ENCODE measurements around the gene TRIM32. TPM values are rescaled to one million over a fixed set of nuclear protein-coding genes. Genes with fewer than 3 reads are reported as not detected.

The TRIM32 gene
- total RNA-seq, 6 donors from 2014 or later, result 9.0 to 22.6 (median 12.8) TPM

DNA sequence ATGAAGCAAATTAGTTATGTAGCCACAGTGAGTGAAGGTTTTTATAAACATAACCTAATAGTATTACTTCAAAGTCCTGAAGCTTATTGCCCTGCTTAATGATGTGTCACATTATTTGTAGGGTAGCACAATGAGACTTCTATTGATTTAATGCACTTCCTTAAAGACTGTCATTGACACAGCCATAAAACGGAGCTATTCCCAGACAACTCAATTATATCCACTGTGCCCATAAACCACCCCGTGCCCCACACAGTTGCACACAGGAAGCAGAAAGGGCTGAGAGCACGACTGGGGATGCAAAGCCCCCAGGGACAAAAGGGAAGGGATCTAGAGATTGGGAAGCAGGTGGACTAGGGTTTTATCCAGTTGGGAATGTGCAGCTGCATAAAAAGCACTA is 37.0 kb downstream of the TRIM32 start:
- H3K4me1 ChIP-seq, result no peaks in the 10 kb centered on the region
- no peak overlapping the region for H3K4me3 ChIP-seq
- H3K27me3 ChIP-seq, result no peaks in the 10 kb centered on the region
- no peaks in the 10 kb centered on the region for H3K9me3 ChIP-seq
- DNase-seq (no peak), ATAC-seq (ENCODE audit: low FRiP score in 2 of 2) (no peak)
- H3K36me3 ChIP-seq, result no peaks in the 10 kb centered on the region
- 33 to 53% methylated on average over 3 of the region's 3 CpGs for WGBS, 2 donors
- TF ChIP-seq EP300 (IDR thresholded peaks at IDR 0.05) (no peak), POLR2A (IDR thresholded peaks at IDR 0.05) (no peak), POLR2AphosphoS5 (IDR thresholded peaks at IDR 0.05) (no peak)
- TF ChIP-seq, protein P1, sequence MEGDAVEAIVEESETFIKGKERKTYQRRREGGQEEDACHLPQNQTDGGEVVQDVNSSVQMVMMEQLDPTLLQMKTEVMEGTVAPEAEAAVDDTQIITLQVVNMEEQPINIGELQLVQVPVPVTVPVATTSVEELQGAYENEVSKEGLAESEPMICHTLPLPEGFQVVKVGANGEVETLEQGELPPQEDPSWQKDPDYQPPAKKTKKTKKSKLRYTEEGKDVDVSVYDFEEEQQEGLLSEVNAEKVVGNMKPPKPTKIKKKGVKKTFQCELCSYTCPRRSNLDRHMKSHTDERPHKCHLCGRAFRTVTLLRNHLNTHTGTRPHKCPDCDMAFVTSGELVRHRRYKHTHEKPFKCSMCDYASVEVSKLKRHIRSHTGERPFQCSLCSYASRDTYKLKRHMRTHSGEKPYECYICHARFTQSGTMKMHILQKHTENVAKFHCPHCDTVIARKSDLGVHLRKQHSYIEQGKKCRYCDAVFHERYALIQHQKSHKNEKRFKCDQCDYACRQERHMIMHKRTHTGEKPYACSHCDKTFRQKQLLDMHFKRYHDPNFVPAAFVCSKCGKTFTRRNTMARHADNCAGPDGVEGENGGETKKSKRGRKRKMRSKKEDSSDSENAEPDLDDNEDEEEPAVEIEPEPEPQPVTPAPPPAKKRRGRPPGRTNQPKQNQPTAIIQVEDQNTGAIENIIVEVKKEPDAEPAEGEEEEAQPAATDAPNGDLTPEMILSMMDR (IDR thresholded peaks at IDR 0.05), result no peak
- H3K27ac ChIP-seq, result no peak overlapping the region

DNA sequence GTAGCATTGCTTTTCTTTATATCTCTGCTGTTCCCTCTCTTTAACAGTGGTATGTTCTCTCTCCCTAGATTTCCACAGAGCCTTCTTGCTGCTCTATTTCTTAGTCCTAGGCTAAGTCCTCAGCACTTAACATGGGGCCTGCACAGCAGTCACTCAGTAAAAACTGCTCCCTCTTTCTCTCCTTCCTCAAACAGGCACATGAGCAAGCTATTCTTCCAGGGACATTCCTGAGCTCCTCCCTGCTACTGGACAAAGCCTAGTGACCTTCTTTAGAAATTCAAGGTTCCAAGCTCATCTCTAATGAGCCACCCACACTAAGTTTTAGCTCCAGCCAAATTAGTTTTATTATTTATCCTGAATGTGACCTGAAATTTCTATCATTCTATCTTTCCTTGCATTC is 39.5 kb downstream of the TRIM32 start:
- Histone ChIP-seq H3K4me3 (no peak overlapping the region), H3K27ac (no peak overlapping the region), H3K27me3 (no peaks in the 10 kb centered on the region), H3K36me3 (no peaks in the 10 kb centered on the region), H3K4me1 (no peaks in the 10 kb centered on the region), H3K9me3 (no peaks in the 10 kb centered on the region)
- no peak for TF ChIP-seq POLR2AphosphoS5 (IDR thresholded peaks at IDR 0.05)
- no peak for TF ChIP-seq EP300 (IDR thresholded peaks at IDR 0.05)
- no peak for TF ChIP-seq POLR2A (IDR thresholded peaks at IDR 0.05)
- TF ChIP-seq, protein P1 (IDR thresholded peaks at IDR 0.05), result no peak
- no peak for ATAC-seq (ENCODE audit: low FRiP score in 2 of 2)
- no peak for DNase-seq

DNA sequence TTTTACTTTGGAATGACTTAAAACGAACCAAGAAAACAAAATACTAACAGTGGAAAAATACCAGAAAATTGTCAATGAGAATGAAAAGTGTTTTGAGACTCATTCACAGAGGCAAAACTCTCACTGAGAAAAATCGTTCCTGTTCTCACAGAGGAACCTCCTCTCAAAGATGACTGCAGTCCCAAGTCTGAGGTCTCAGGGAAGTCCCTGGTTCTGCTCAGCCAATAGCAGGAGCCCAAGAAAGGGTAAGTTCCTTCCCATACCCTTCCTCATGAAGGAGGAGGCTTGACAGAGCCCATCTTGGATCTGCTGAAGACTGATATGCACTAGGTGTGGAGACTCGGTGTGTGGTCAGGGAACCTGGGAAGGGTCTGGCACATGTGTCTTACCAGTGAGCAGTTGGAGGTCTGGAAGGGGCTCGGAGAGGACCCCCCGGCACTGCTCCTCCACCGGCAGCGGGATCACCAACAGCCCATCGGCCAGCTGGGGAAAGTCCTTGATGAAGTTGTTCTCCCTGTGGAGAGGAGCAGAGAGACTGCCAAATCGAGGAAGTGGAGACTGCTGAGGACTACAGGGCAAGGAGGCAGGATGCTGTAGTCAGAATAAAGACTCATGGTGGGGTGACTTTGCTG is 46.0 kb downstream of the TRIM32 start:
- Histone ChIP-seq H3K4me3 (no peak overlapping the region), H3K27me3 (no peaks in the 10 kb centered on the region), H3K4me1 (peaks cover 0 to 5% (median 0%) of the 10 kb centered on the region in 4 donors), H3K36me3 (no peaks in the 10 kb centered on the region), H3K9me3 (no peaks in the 10 kb centered on the region), H3K27ac (no peak overlapping the region)
- TF ChIP-seq POLR2AphosphoS5 (IDR thresholded peaks at IDR 0.05), result no peak
- TF ChIP-seq, protein P1 (IDR thresholded peaks at IDR 0.05), result no peak
- WGBS, 2 donors, result 71 to 74% methylated on average over 9 of the region's 9 CpGs
- peak in 1 of 2 donors; percentile 9 for ATAC-seq (ENCODE audit: low FRiP score in 2 of 2)
- DNase-seq, result peak in 1 of 2 donors; percentile 35

DNA sequence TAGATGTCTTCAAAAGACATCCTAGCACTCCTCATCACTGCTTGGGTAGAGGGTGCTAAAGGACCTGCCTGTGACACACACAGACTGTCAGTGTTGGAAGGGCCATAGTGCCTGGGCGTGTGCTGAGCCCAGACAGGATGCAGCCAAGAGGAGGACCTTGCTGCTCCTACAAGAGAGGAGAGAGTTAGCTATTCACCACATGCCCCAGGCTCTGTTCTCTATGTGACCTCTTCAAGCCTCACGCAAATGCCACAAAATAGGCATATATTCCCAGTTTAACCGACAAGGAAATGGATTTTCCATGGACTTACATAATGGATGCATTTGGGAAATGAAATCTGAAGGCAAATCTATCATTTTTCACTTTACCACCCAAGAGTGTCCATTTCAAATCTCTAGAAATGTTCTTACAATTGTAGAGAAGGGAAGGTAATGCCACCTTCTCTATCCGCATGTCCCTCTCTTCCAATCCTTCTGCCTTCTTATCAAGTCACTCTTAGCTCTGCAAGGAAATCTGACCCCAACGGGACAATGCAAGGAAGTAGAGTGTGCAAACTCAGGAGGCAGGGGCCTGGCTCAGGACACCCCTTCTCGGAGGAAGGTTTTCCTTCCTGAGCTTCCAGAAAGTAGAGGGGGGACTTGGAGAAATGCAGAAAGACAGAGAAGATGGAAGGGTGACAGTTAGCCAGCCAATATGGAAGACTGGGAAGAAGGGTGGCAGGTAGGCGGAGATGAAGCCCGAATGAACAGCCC is 49.5 kb downstream of the TRIM32 start:
- Histone ChIP-seq H3K27me3 (no peaks in the 10 kb centered on the region), H3K27ac (no peak overlapping the region), H3K36me3 (no peaks in the 10 kb centered on the region), H3K9me3 (no peaks in the 10 kb centered on the region), H3K4me1 (peaks cover 0 to 5% (median 0%) of the 10 kb centered on the region in 4 donors), H3K4me3 (no peak overlapping the region)
- DNase-seq, result no peak
- 54 to 60% methylated on average over 8 of the region's 8 CpGs for WGBS, 2 donors
- TF ChIP-seq, protein P1 (IDR thresholded peaks at IDR 0.05), result no peak
- TF ChIP-seq POLR2AphosphoS5 (IDR thresholded peaks at IDR 0.05), result no peak
- TF ChIP-seq EP300 (IDR thresholded peaks at IDR 0.05), result no peak
- TF ChIP-seq POLR2A (IDR thresholded peaks at IDR 0.05), result no peak
- ATAC-seq (ENCODE audit: low FRiP score in 2 of 2), result no peak

Measured in upper lobe of left lung (tissue), 6 donors.